Lower lobe of right lung (tissue), 2 donors: ENCODE results near the gene SLC17A9. TPM values are rescaled to one million over a fixed set of nuclear protein-coding genes. Genes with fewer than 3 reads are reported as not detected.

Source experiments
- ATAC-seq, 2 donors: fragments of 200-7000 bp; cut with Tn5 transposase; one replicate each; pipeline ENCODE4 v1.9.1; 2020 to 2022; ENCODE audit warnings: mild to moderate bottlenecking in 2 of 2, moderate library complexity in 2 of 2
- DNase-seq: peaks from one replicate; pipeline ENCODE4 v3.0.0-alpha.2; 2020
- H3K27ac ChIP-seq: fragments of 200-600 bp; one replicate; pipeline ENCODE4 v1.8.0; 2022
- H3K27me3 ChIP-seq: fragments of 200-600 bp; one replicate; pipeline ENCODE4 v1.8.0; 2022; ENCODE audit warnings: low read depth
- H3K36me3 ChIP-seq: fragments of 200-600 bp; one replicate; pipeline ENCODE4 v1.8.0; 2022; ENCODE audit warnings: mild to moderate bottlenecking
- H3K4me1 ChIP-seq: fragments of 200-600 bp; one replicate; pipeline ENCODE4 v1.8.0; 2022
- H3K4me3 ChIP-seq: fragments of 200-600 bp; one replicate; pipeline ENCODE4 v1.8.0; 2022; ENCODE audit warnings: mild to moderate bottlenecking
- H3K9me3 ChIP-seq: fragments of 200-600 bp; one replicate; pipeline ENCODE4 v1.8.0; 2022
- intact Hi-C: fragments of 100-400 bp; cut with DNase I; formaldehyde crosslinking; loops from one replicate; pipeline ENCODE4 v1.11.0; 2022
- total RNA-seq: library from RNA; stranded (reverse); fragmentation: NEBNext Ultra II Directional; extraction: Animal tissue kit (Norgen Biotek cat#: 25700); gene quantifications from one replicate; pipeline ENCODE4 v1.2.1, GENCODE V29; 2021
- TF ChIP-seq, protein P1 (sequence below): fragments of 200-600 bp; IDR thresholded peaks from one replicate; pipeline ENCODE4 v1.8.0; 2022; ENCODE audit warnings: antibody characterized with exemption, mild to moderate bottlenecking
- donor health status: DM: no; HTN: yes; CAD: no; lungs with severe emphysema.

SLC17A9 gene
- total RNA-seq, 1 donor from 2014 or later, result 10.4 TPM

DNA sequence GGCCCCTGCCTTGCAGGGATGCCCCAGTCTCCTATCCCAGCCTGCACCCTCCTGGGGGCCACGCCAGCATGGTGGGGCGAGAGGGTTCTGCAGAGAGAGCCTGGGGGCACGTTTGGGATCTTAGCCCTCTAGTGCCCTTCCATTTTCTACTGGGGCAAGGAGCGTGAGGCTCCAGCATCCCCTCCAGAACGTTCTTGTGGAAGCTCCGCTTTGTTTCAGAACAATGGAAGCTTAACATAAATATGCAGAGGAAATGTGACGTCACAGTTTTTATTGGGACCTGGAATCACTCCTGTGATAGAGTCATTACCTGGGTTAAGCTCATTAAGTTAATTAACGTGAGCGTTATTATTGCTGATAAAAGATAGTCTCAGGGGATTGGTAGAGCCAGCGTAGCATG, 34.6 kb downstream of the SLC17A9 start:
- Histone ChIP-seq H3K4me3 (no peak overlapping the region), H3K27ac (no peak overlapping the region), H3K36me3 (no peaks in the 10 kb centered on the region), H3K27me3 (peaks cover 42% of the 10 kb centered on the region), H3K9me3 (no peaks in the 10 kb centered on the region), H3K4me1 (no peaks in the 10 kb centered on the region)
- no peak for ATAC-seq
- DNase-seq, result no peak
- intact Hi-C loops, result no loop called here
- TF ChIP-seq, protein P1, sequence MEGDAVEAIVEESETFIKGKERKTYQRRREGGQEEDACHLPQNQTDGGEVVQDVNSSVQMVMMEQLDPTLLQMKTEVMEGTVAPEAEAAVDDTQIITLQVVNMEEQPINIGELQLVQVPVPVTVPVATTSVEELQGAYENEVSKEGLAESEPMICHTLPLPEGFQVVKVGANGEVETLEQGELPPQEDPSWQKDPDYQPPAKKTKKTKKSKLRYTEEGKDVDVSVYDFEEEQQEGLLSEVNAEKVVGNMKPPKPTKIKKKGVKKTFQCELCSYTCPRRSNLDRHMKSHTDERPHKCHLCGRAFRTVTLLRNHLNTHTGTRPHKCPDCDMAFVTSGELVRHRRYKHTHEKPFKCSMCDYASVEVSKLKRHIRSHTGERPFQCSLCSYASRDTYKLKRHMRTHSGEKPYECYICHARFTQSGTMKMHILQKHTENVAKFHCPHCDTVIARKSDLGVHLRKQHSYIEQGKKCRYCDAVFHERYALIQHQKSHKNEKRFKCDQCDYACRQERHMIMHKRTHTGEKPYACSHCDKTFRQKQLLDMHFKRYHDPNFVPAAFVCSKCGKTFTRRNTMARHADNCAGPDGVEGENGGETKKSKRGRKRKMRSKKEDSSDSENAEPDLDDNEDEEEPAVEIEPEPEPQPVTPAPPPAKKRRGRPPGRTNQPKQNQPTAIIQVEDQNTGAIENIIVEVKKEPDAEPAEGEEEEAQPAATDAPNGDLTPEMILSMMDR, result no peak

DNA sequence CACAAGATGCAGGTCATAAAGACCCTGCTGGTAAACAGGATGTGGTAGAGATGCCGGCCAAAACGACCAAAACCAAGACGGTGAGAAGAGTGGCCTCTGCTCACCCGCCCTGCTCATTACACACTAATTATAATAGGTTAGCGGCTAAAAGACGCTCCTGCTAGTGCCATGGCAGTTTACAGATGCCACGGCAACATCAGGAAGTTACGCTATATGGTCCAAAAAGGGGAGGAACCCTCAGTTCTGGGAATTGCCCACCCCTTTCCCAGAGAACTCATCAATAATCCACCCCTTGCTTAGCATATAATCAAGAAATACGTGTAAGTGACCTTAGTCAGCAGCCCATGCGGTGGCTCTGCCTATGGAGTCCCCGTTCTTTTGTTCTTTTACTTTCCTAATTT, 36.7 kb downstream of the SLC17A9 start:
- H3K4me3 ChIP-seq, result peak overlapping the region; percentile 2
- H3K27ac ChIP-seq, result no peak overlapping the region
- H3K4me1 ChIP-seq, result no peaks in the 10 kb centered on the region
- DNase-seq, result no peak
- H3K9me3 ChIP-seq, result no peaks in the 10 kb centered on the region
- intact Hi-C loops, result no loop called here
- peaks cover 42% of the 10 kb centered on the region for H3K27me3 ChIP-seq
- no peaks in the 10 kb centered on the region for H3K36me3 ChIP-seq
- no peak for ATAC-seq
- TF ChIP-seq, protein P1, result no peak

DNA sequence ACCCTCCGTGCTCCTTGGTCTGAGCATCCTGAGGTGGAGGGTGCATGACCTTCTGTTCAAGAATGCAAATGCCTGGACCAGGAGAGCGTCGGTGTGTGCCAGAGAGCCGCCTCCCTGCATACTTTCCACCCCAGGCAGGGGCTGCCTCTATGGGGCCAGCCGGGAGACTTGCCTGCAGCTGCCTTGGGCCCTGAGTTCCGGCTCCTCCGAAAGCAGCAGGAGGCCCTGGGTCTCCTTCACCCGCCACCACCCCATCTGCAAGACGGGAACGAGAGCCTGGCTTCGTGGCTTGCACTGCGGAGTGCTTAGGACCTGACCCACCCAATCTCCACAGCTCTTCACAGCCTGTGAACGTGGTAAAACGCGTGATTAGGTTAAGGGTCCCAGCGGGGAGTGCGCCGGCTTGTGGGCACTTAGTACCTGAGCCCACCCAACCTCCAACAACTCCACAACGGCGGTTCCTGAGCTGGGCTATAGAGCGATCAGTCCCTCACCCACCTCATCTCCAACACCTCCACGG, 37.9 kb downstream of the SLC17A9 start:
- DNase-seq (no peak), ATAC-seq (no peak)
- Histone ChIP-seq H3K9me3 (no peaks in the 10 kb centered on the region), H3K36me3 (no peaks in the 10 kb centered on the region), H3K4me3 (no peak overlapping the region), H3K4me1 (no peaks in the 10 kb centered on the region), H3K27ac (no peak overlapping the region), H3K27me3 (peaks cover 48% of the 10 kb centered on the region)
- intact Hi-C loops, result no loop called here
- TF ChIP-seq, protein P1, result no peak

DNA sequence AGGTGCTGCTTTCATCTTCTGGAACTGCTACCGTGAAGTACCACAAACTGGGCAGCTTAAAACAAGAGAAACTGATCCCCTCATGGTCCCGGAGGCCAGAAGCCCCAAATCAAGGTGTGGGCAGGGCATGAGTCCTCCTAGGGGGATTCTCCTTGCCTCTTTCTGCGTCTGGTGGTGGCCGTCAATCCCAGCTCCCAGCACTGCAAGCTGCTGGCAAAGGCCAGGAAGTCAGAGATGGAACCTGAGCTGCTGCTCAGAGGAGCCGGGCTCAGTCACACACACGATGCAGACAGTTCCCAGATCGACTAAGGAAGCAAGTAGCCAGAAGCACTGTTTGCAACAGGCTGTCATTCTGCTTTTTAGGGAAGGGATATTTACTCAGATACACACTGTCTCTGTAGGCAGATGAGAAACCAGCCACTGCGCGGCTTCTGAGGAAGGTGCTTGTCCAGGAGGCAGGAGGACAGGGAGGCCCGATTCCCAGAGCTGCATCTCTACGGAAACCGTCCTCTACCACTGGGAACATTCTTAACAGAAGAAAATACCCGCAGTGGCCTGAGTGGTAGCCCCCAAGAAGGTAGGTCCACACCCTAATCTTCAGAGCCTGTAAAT, 38.8 kb downstream of the SLC17A9 start:
- ATAC-seq (no peak), DNase-seq (no peak)
- no peak overlapping the region for H3K27ac ChIP-seq
- H3K27me3 ChIP-seq, result peaks cover 48% of the 10 kb centered on the region
- no peaks in the 10 kb centered on the region for H3K9me3 ChIP-seq
- intact Hi-C loops, result no loop called here
- H3K4me3 ChIP-seq, result no peak overlapping the region
- no peaks in the 10 kb centered on the region for H3K4me1 ChIP-seq
- H3K36me3 ChIP-seq, result no peaks in the 10 kb centered on the region
- TF ChIP-seq, protein P1, result no peak

DNA sequence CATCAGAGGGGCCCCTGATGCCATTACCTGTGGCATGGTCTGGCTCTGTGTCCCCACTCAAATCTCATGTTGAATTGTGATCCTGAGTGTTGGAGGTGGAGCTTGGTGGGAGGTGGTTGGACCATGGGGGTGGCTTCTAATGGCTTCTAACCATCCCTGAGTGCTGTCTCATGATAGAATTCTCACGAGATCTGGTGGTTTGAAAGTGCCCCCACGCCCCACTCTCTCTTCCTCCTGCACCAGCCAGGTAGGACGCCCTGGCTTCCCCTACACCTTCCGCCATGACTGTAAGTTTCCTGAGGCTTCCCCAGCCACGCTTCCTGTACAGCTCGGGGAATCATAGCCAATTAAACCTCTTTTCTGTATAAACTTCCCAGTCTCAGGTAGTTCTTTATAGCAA, 39.4 kb downstream of the SLC17A9 start:
- H3K27ac ChIP-seq, result no peak overlapping the region
- H3K4me3 ChIP-seq, result no peak overlapping the region
- DNase-seq (no peak), ATAC-seq (no peak)
- TF ChIP-seq, protein P1, result no peak
- no peaks in the 10 kb centered on the region for H3K4me1 ChIP-seq
- no peaks in the 10 kb centered on the region for H3K9me3 ChIP-seq
- H3K36me3 ChIP-seq, result no peaks in the 10 kb centered on the region
- intact Hi-C loops, result no loop called here
- H3K27me3 ChIP-seq, result peaks cover 49% of the 10 kb centered on the region
